HG02759 (cell line): ENCODE measurements around the gene RFX7.
"Not testable (repeated sequence)": the region's sequence is repeated elsewhere in the genome, so short reads cannot be mapped to it uniquely, and the experiment has no call there.

Source experiments
- ATAC-seq: cut with Tn5 transposase; IDR thresholded peaks from one replicate; pipeline ENCODE4 v1.9.1; 2021; ENCODE audit warnings: mild to moderate bottlenecking, moderate library complexity; ENCODE audit not compliant: unreplicated experiment

The RFX7 gene

GRCh38 chr15:56207711-56208110 lies 36.0 kb downstream of the RFX7 start:
- peak; percentile 35 for ATAC-seq

- peak; percentile 57 for ATAC-seq
Observed at GRCh38 chr15:56207092-56207491, 36.6 kb downstream of the RFX7 start.

GRCh38 chr15:56205061-56205876 lies 38.4 kb downstream of the RFX7 start:
- no peak for ATAC-seq

- not testable (repeated sequence) for ATAC-seq
Observed at GRCh38 chr15:56203312-56203922, 40.3 kb downstream of the RFX7 start.

GRCh38 chr15:56202701-56203100 lies 41.0 kb downstream of the RFX7 start:
- ATAC-seq, result no peak

GRCh38 chr15:56199038-56199437 lies 44.6 kb downstream of the RFX7 start:
- peak; percentile 64 for ATAC-seq

- ATAC-seq, result no peak
Observed at GRCh38 chr15:56194035-56194434, 49.6 kb downstream of the RFX7 start.

GRCh38 chr15:56192659-56193442 lies 50.8 kb downstream of the RFX7 start:
- ATAC-seq, result no peak

- ATAC-seq, result no peak
Observed at GRCh38 chr15:56187665-56188064, 56.0 kb downstream of the RFX7 start.

GRCh38 chr15:56185980-56186379 lies 57.7 kb downstream of the RFX7 start:
- no peak for ATAC-seq

GRCh38 chr15:56184516-56184915 lies 59.2 kb downstream of the RFX7 start:
- no peak for ATAC-seq

- no peak for ATAC-seq
Observed at GRCh38 chr15:56180851-56181250, 62.8 kb downstream of the RFX7 start.

- no peak for ATAC-seq
Observed at GRCh38 chr15:56176996-56177395, 66.7 kb downstream of the RFX7 start.

- no peak for ATAC-seq
Observed at GRCh38 chr15:56175788-56176187, 67.9 kb downstream of the RFX7 start.

- no peak for ATAC-seq
Observed at GRCh38 chr15:56174649-56175048, 69.0 kb downstream of the RFX7 start.

GRCh38 chr15:56168394-56168793 lies 75.3 kb downstream of the RFX7 start:
- ATAC-seq, result peak; percentile 45

- ATAC-seq, result no peak
Observed at GRCh38 chr15:56165234-56165633, 78.4 kb downstream of the RFX7 start.

- ATAC-seq, result no peak
Observed at GRCh38 chr15:56160966-56161365, 82.7 kb downstream of the RFX7 start.

GRCh38 chr15:56156877-56157276 lies 86.8 kb downstream of the RFX7 start:
- no peak for ATAC-seq

- ATAC-seq, result not testable (repeated sequence)
Observed at GRCh38 chr15:56155278-56155677, 88.4 kb downstream of the RFX7 start.

- ATAC-seq, result not testable (repeated sequence)
Observed at GRCh38 chr15:56154768-56155167, 88.9 kb downstream of the RFX7 start.

GRCh38 chr15:56150204-56150603 lies 93.5 kb downstream of the RFX7 start:
- ATAC-seq, result no peak
